Trophoblast cell (in vitro differentiated cells and primary cell): ENCODE results near the gene RB1.

Experiments
- DNase-seq, 2 donors: peaks; one replicate each; pipeline ENCODE4 v3.0.0-alpha.2; 2016
- H2AFZ ChIP-seq: 2 replicates; pipeline ENCODE4 v1.6.1; 2013; ENCODE audit warnings: low read length, moderate library complexity, mild to moderate bottlenecking; ENCODE audit not compliant: insufficient read depth, poor library complexity
- H2AK5ac ChIP-seq: 2 replicates; pipeline ENCODE4 v1.6.1; 2013; ENCODE audit warnings: mild to moderate bottlenecking, low read length
- H2BK120ac ChIP-seq: 2 replicates; pipeline ENCODE4 v1.6.1; 2013; ENCODE audit warnings: low read length, mild to moderate bottlenecking, moderate library complexity; ENCODE audit not compliant: insufficient read depth, poor library complexity
- H2BK12ac ChIP-seq: 2 replicates; pipeline ENCODE4 v1.6.1; 2013; ENCODE audit warnings: mild to moderate bottlenecking, low read length, moderate library complexity
- H2BK5ac ChIP-seq: 2 replicates; pipeline ENCODE4 v1.6.1; 2013; ENCODE audit warnings: low read length, low read depth, moderate library complexity, mild to moderate bottlenecking; ENCODE audit not compliant: poor library complexity
- H3K14ac ChIP-seq: 2 replicates; pipeline ENCODE4 v1.6.1; 2013; ENCODE audit warnings: mild to moderate bottlenecking, low read length
- H3K18ac ChIP-seq: 2 replicates; pipeline ENCODE4 v1.6.1; 2013; ENCODE audit warnings: mild to moderate bottlenecking, low read length
- H3K23ac ChIP-seq: 2 replicates; pipeline ENCODE4 v1.6.1; 2013; ENCODE audit warnings: low read length
- H3K27ac ChIP-seq: 2 replicates; pipeline ENCODE4 v1.5.1; 2013; ENCODE audit warnings: low read depth, mild to moderate bottlenecking, inconsistent platforms, low read length, moderate library complexity
- H3K27me3 ChIP-seq: 2 replicates; pipeline ENCODE4 v1.6.1; 2013; ENCODE audit warnings: inconsistent platforms, mild to moderate bottlenecking, low read length, moderate library complexity; ENCODE audit not compliant: insufficient read depth
- H3K36me3 ChIP-seq, 2 experiments: 1 replicate in 1 of 2; 2 replicates in 1 of 2; pipeline ENCODE4 v1.6.1; 2013; ENCODE audit warnings: low read length in 2 of 2, mild to moderate bottlenecking in 2 of 2, moderate library complexity in 1 of 2; ENCODE audit not compliant: insufficient read depth in 2 of 2, control insufficient read depth in 1 of 2
- H3K4ac ChIP-seq: 2 replicates; pipeline ENCODE4 v1.6.1; 2013; ENCODE audit warnings: low read depth, mild to moderate bottlenecking, low read length, moderate library complexity
- H3K4me1 ChIP-seq, 2 experiments: 1 replicate in 1 of 2; 2 replicates in 1 of 2; pipeline ENCODE4 v1.6.1; 2013; ENCODE audit warnings: low read length in 2 of 2, mild to moderate bottlenecking in 2 of 2, moderate library complexity in 1 of 2; ENCODE audit not compliant: insufficient read depth in 2 of 2, control insufficient read depth in 1 of 2
- H3K4me2 ChIP-seq: 2 replicates; pipeline ENCODE4 v1.6.1; 2013; ENCODE audit warnings: inconsistent platforms, mild to moderate bottlenecking, low read length, moderate library complexity
- H3K4me3 ChIP-seq: 2 replicates; pipeline ENCODE4 v1.5.1; 2013; ENCODE audit warnings: mild to moderate bottlenecking, low read depth, low read length, inconsistent platforms
- H3K79me1 ChIP-seq: one replicate; pipeline ENCODE4 v1.6.1; 2013; ENCODE audit warnings: low read length
- H3K79me2 ChIP-seq: 2 replicates; pipeline ENCODE4 v1.6.1; 2013; ENCODE audit warnings: low read length, mild to moderate bottlenecking; ENCODE audit not compliant: control insufficient read depth, insufficient read depth, poor library complexity
- H3K9ac ChIP-seq: 2 replicates; pipeline ENCODE4 v1.6.1; 2013; ENCODE audit warnings: mild to moderate bottlenecking, low read length
- H3K9me3 ChIP-seq: 2 replicates; pipeline ENCODE4 v1.6.1; 2013; ENCODE audit warnings: low read depth, mild to moderate bottlenecking, control low read depth, inconsistent platforms, low read length; ENCODE audit not compliant: insufficient read depth
- H4K12ac ChIP-seq: 2 replicates; pipeline ENCODE4 v1.6.1; 2013; ENCODE audit warnings: low read depth, mild to moderate bottlenecking, low read length, moderate library complexity
- H4K8ac ChIP-seq: 2 replicates; pipeline ENCODE4 v1.6.1; 2013; ENCODE audit warnings: low read depth, mild to moderate bottlenecking, low read length, moderate library complexity
- H4K91ac ChIP-seq: one replicate; pipeline ENCODE4 v1.6.1; 2013; ENCODE audit warnings: low read depth, mild to moderate bottlenecking, low read length, moderate library complexity
- WGBS: extraction: QIAGEN DNeasy Blood & Tissue Kit; methylation state at CpG from one replicate; pipeline ENCODE4 v1.1.7; 2013; ENCODE audit warnings: missing lambda C conversion rate; ENCODE audit not compliant: insufficient read length, insufficient coverage; ENCODE audit errors: extremely low coverage; 5-methylcytosine and 5-hydroxymethylcytosine counted together

RB1 gene

DNA sequence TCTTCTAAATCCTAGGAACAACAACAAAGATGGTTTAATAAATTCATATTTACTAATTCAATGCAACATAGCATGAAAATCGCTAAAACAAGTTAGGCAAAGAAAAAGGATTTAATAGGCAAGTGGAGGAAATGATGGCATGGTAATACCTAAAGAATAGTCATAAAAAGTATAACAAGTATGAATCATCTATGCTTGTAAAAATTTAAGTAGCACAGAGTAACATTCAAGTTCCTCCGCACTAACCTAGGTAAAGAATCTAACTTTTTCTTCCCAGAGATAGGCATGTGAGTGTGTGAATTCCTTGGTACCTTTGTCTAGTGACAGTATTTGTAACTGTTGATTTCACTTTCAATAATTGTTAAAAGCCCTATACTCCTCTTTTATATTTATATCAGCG lies 186.7 kb downstream of the RB1 start:
- no peak overlapping the region for H3K4me3 ChIP-seq
- H2BK120ac ChIP-seq = no peak overlapping the region
- DNase-seq = no peak
- no peak overlapping the region for H4K12ac ChIP-seq
- no peak overlapping the region for H3K4ac ChIP-seq
- no peaks in the 10 kb centered on the region for H3K4me1 ChIP-seq
- no peak overlapping the region for H3K23ac ChIP-seq
- peaks cover 2% of the 10 kb centered on the region for H3K9me3 ChIP-seq
- H4K91ac ChIP-seq = no peak overlapping the region
- no peak overlapping the region for H3K27ac ChIP-seq
- H2AFZ ChIP-seq = no peak overlapping the region
- H2BK5ac ChIP-seq = no peak overlapping the region
- no peak overlapping the region for H3K14ac ChIP-seq
- no CpG with 5 or more reads among the region's 3 CpGs for WGBS
- no peak overlapping the region for H4K8ac ChIP-seq
- H2BK12ac ChIP-seq = no peak overlapping the region
- H3K18ac ChIP-seq = no peak overlapping the region
- H3K79me1 ChIP-seq = no peaks in the 10 kb centered on the region
- H3K27me3 ChIP-seq = no peaks in the 10 kb centered on the region
- no peak overlapping the region for H3K4me2 ChIP-seq
- H3K36me3 ChIP-seq = peaks cover 0 to 2% of the 10 kb centered on the region in 2 experiments
- H3K79me2 ChIP-seq = no peaks in the 10 kb centered on the region
- no peak overlapping the region for H3K9ac ChIP-seq
- no peak overlapping the region for H2AK5ac ChIP-seq

DNA sequence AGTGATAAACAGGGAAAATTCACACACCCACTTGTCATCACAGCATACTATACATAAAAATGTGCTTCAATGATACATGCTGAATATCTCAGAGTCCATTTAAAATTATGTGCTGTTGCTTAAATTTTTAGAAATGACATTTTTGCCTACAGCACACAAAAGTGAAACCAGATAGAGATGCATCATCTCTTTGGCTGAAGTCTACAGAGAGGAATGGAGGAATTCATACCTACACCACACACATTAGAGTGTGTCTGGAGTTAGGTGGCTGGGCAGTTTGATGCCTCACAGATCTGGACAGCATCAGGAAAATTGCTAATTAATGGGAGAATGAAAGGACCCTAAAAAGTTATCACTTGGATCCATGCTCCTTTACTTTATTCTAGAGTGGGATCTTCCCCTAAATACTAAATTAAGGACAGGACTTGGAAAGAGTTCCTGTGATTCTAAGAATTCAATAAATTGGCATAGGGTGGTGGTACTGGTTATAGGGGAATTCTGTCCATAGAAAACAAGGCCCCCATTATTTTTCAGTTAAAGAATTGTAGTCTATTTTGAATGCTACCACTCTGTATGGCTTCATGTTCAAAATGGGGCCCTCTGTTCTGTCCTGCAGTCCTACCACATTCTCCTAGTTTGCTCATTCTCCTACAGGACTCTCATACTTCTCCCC lies 188.0 kb downstream of the RB1 start:
- H2AFZ ChIP-seq = no peak overlapping the region
- H3K4me1 ChIP-seq = no peaks in the 10 kb centered on the region
- H3K9me3 ChIP-seq = peaks cover 2% of the 10 kb centered on the region

GRCh38 chr13:48492096-48492440 lies 188.5 kb downstream of the RB1 start:
- Histone ChIP-seq H3K36me3 (peaks cover 0 to 2% of the 10 kb centered on the region in 2 experiments), H3K79me1 (no peaks in the 10 kb centered on the region), H2BK12ac (no peak overlapping the region)

More for the DNA sequence above, 188.0 kb downstream of the RB1 start:
- H2BK120ac ChIP-seq = no peak overlapping the region
- H3K9ac ChIP-seq = no peak overlapping the region
- H2BK12ac ChIP-seq = no peak overlapping the region
- no peak overlapping the region for H4K91ac ChIP-seq
- no peak overlapping the region for H4K8ac ChIP-seq
- H4K12ac ChIP-seq = no peak overlapping the region
- no peak overlapping the region for H3K4me3 ChIP-seq
- H3K36me3 ChIP-seq = peaks cover 0 to 2% of the 10 kb centered on the region in 2 experiments
- H3K4ac ChIP-seq = no peak overlapping the region
- no peaks in the 10 kb centered on the region for H3K27me3 ChIP-seq
- H3K23ac ChIP-seq = no peak overlapping the region
- no peak overlapping the region for H3K4me2 ChIP-seq
- H3K18ac ChIP-seq = no peak overlapping the region
- H3K14ac ChIP-seq = no peak overlapping the region
- H3K79me2 ChIP-seq = no peaks in the 10 kb centered on the region
- DNase-seq = peak in 1 of 2 donors; percentile 67
- H3K79me1 ChIP-seq = no peaks in the 10 kb centered on the region
- no peak overlapping the region for H3K27ac ChIP-seq
- no peak overlapping the region for H2AK5ac ChIP-seq
- H2BK5ac ChIP-seq = no peak overlapping the region

GRCh38 chr13:48492470-48493065 lies 189.0 kb downstream of the RB1 start:
- H3K4me3 ChIP-seq = no peak overlapping the region
- no peak overlapping the region for H2AK5ac ChIP-seq
- H3K18ac ChIP-seq = no peak overlapping the region
- no peak overlapping the region for H3K23ac ChIP-seq
- H3K36me3 ChIP-seq = peaks cover 0 to 2% of the 10 kb centered on the region in 2 experiments
- WGBS = no CpG with 5 or more reads among the region's 16 CpGs
- H4K12ac ChIP-seq = no peak overlapping the region
- no peak overlapping the region for H3K4me2 ChIP-seq
- no peaks in the 10 kb centered on the region for H3K4me1 ChIP-seq
- no peak overlapping the region for H2BK120ac ChIP-seq
- no peak overlapping the region for H3K14ac ChIP-seq
- H2BK12ac ChIP-seq = no peak overlapping the region
- no peaks in the 10 kb centered on the region for H3K27me3 ChIP-seq
- no peak overlapping the region for H2AFZ ChIP-seq
- H4K8ac ChIP-seq = no peak overlapping the region
- peak; percentile 73 to 79 for DNase-seq
- no peak overlapping the region for H4K91ac ChIP-seq
- H3K4ac ChIP-seq = no peak overlapping the region
- H3K9ac ChIP-seq = no peak overlapping the region
- H3K79me1 ChIP-seq = no peaks in the 10 kb centered on the region
- no peak overlapping the region for H2BK5ac ChIP-seq
- H3K79me2 ChIP-seq = no peaks in the 10 kb centered on the region
- H3K9me3 ChIP-seq = peaks cover 2% of the 10 kb centered on the region
- H3K27ac ChIP-seq = no peak overlapping the region

More at GRCh38 chr13:48492096-48492440, 188.5 kb downstream of the RB1 start:
- no peak overlapping the region for H2BK120ac ChIP-seq
- H3K4me3 ChIP-seq = no peak overlapping the region
- H3K14ac ChIP-seq = no peak overlapping the region
- H3K4me1 ChIP-seq = no peaks in the 10 kb centered on the region
- H4K12ac ChIP-seq = no peak overlapping the region
- H3K18ac ChIP-seq = no peak overlapping the region
- no peaks in the 10 kb centered on the region for H3K79me2 ChIP-seq
- no peak overlapping the region for H3K27ac ChIP-seq
- no peak overlapping the region for H3K23ac ChIP-seq
- WGBS = no CpG with 5 or more reads among the region's 1 CpG
- H3K9me3 ChIP-seq = peaks cover 2% of the 10 kb centered on the region
- no peak overlapping the region for H2BK5ac ChIP-seq
- H4K91ac ChIP-seq = no peak overlapping the region
- no peak overlapping the region for H3K4ac ChIP-seq
- no peak for DNase-seq
- H2AFZ ChIP-seq = no peak overlapping the region
- no peak overlapping the region for H2AK5ac ChIP-seq
- H4K8ac ChIP-seq = no peak overlapping the region
- no peak overlapping the region for H3K4me2 ChIP-seq
- no peaks in the 10 kb centered on the region for H3K27me3 ChIP-seq
- H3K9ac ChIP-seq = no peak overlapping the region
